ENCODE results near the gene RNF144A.

- TF ChIP-seq POLR2AphosphoS5 (IDR thresholded peaks at IDR 0.05; ENCODE audit: insufficient read depth, low read depth, low read length) (no peak), EZH2 (IDR thresholded peaks at IDR 0.05; ENCODE audit: borderline replicate concordance, low read depth, low read length, severe bottlenecking) (no peak), POLR2A (IDR thresholded peaks at IDR 0.05; ENCODE audit: low read depth, low read length) (no peak), CTCF (IDR thresholded peaks at IDR 0.05; ENCODE audit: extremely low read depth in 1 of 2, insufficient read depth in 1 of 2, low read depth in 1 of 2, low read length in 2 of 2) (no peak), JUN (IDR thresholded peaks at IDR 0.05; ENCODE audit: borderline replicate concordance, insufficient read depth, insufficient read length, low read depth) (peak; percentile 49)
These were observed 94.3 kb downstream of the RNF144A start for GRCh38 chr2:7011356-7012083.

Measured in endothelial cell of umbilical vein (primary cell).